ENCODE data around the gene SMAD9. TPM values are rescaled to one million over a fixed set of nuclear protein-coding genes. Genes with fewer than 3 reads are reported as not detected.
A peak's percentile ranks its signal among the peaks of the same experiment; 100 is the strongest.

SMAD9 gene
- total and polyA plus RNA-seq, 9 of the 15 experiments (the other 6 are each of a cell fraction or from before 2014, with no cell fraction given), result 0.02 to 0.08 (median 0.03) TPM; not detected in 4

DNA sequence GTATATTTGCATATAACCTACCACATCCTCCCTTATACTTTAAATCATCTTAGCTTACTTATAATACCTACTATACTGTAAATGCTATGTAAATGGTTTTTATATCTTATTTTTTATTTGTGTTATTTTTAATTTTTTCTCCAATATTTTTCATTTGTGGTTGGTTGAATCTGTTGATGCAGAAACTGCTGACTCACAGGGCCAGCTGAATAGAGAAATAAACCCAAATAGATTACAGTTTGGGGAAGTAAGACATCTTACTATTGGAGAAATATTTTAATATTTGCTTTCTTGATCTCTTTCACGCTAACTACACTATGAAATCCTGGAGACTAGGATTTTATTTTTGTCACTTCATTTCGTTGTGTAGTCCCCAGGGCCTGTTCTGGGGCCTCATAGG lies 7.1 kb downstream of the SMAD9 start:
- no peak for FAIRE-seq
- intact Hi-C loops (cut with micrococcal nuclease) (no loop called here), in situ Hi-C loops (cut with MboI) (no loop called here)
- Histone ChIP-seq H3K4me2 (ENCODE audit: insufficient read depth, low read length) (no peak overlapping the region), H3K4me3 (no peak overlapping the region), H3K27me3 (ENCODE audit: control insufficient read depth in 2 of 2, insufficient read depth in 2 of 2, low read length in 2 of 2) (peaks cover 9 to 11% of the 10 kb centered on the region in 2 experiments; a peak in 4 of 5 replicates), H3K27ac (ENCODE audit: extremely low read depth, low read depth, low read length) (no peak overlapping the region), H3K9me3 (replicated peaks; ENCODE audit: control insufficient read depth, insufficient read depth, low read depth, low read length) (no peaks in the 10 kb centered on the region), H3K9ac (ENCODE audit: insufficient read depth in 1 of 2, low read depth in 2 of 2, low read length in 2 of 2) (no peak overlapping the region), H3K79me2 (ENCODE audit: control insufficient read depth, insufficient read depth, low read length) (no peaks in the 10 kb centered on the region), H3K36me3 (ENCODE audit: control insufficient read depth, insufficient read depth, low read length) (no peaks in the 10 kb centered on the region), H3K9me1 (ENCODE audit: control insufficient read depth, insufficient read depth, low read length) (no peaks in the 10 kb centered on the region), H4K20me1 (replicated peaks; ENCODE audit: control insufficient read depth, insufficient read depth, low read length) (no peaks in the 10 kb centered on the region), H3K4me1 (replicated peaks in 1 of 2; ENCODE audit: control insufficient read depth in 2 of 2, insufficient read depth in 2 of 2, low read length in 2 of 2) (no peaks in the 10 kb centered on the region), H2AFZ (ENCODE audit: low read depth, low read length) (no peak overlapping the region)
- CTCF ChIA-PET (ENCODE audit: low intra/inter-chr PET ratio), result no interaction called here
- 0% methylated on average over 2 of the region's 2 CpGs for WGBS (ENCODE audit: insufficient coverage, low coverage, missing lambda C conversion rate)
- DNase-seq (ENCODE audit: extremely low read depth in 1 of 4, low spot score in 3 of 4), result no peak
- POLR2A ChIA-PET, result no interaction called here
- peak; percentile 30 for TF ChIP-seq ZNF316 (IDR thresholded peaks at IDR 0.05)
- no peak for TF ChIP-seq RHOXF2B (CRISPR knock-in tag; conservative IDR thresholded peaks at IDR 0.05)
- peak; percentile 36; the same call in 1 of the 2 replicates for TF ChIP-seq NFE2 (IDR thresholded peaks at IDR 0.05; ENCODE audit: low read depth)
- no peak for TF ChIP-seq HEY1 (CRISPR knock-in tag; IDR thresholded peaks at IDR 0.05; ENCODE audit: borderline replicate concordance)
- no peak for TF ChIP-seq MCM7 (IDR thresholded peaks at IDR 0.05)
- no peak for TF ChIP-seq BCL6 (CRISPR knock-in tag; IDR thresholded peaks at IDR 0.05)
- TF ChIP-seq, protein P1, sequence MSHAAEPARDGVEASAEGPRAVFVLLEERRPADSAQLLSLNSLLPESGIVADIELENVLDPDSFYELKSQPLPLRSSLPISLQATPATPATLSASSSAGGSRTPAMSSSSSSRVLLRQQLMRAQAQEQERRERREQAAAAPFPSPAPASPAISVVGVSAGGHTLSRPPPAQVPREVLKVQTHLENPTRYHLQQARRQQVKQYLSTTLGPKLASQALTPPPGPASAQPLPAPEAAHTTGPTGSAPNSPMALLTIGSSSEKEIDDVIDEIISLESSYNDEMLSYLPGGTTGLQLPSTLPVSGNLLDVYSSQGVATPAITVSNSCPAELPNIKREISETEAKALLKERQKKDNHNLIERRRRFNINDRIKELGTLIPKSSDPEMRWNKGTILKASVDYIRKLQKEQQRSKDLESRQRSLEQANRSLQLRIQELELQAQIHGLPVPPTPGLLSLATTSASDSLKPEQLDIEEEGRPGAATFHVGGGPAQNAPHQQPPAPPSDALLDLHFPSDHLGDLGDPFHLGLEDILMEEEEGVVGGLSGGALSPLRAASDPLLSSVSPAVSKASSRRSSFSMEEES (CRISPR knock-in tag; IDR thresholded peaks at IDR 0.05), result no peak
- TF ChIP-seq, protein P2, sequence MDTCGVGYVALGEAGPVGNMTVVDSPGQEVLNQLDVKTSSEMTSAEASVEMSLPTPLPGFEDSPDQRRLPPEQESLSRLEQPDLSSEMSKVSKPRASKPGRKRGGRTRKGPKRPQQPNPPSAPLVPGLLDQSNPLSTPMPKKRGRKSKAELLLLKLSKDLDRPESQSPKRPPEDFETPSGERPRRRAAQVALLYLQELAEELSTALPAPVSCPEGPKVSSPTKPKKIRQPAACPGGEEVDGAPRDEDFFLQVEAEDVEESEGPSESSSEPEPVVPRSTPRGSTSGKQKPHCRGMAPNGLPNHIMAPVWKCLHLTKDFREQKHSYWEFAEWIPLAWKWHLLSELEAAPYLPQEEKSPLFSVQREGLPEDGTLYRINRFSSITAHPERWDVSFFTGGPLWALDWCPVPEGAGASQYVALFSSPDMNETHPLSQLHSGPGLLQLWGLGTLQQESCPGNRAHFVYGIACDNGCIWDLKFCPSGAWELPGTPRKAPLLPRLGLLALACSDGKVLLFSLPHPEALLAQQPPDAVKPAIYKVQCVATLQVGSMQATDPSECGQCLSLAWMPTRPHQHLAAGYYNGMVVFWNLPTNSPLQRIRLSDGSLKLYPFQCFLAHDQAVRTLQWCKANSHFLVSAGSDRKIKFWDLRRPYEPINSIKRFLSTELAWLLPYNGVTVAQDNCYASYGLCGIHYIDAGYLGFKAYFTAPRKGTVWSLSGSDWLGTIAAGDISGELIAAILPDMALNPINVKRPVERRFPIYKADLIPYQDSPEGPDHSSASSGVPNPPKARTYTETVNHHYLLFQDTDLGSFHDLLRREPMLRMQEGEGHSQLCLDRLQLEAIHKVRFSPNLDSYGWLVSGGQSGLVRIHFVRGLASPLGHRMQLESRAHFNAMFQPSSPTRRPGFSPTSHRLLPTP (IDR thresholded peaks at IDR 0.05; ENCODE audit: borderline replicate concordance, extremely low read depth, insufficient read length), result no peak
- 0 out of 2 replicates have a peak, but pooled peaks have one; percentile 14 for TF ChIP-seq MAFG (tag; conservative IDR thresholded peaks at IDR 0.05)
- TF ChIP-seq HDAC1 (IDR thresholded peaks at IDR 0.05), result no peak
- no peak for TF ChIP-seq FUS (optimal IDR thresholded peaks at IDR 0.05; ENCODE audit: low read depth, low read length)
- TF ChIP-seq, protein P3, sequence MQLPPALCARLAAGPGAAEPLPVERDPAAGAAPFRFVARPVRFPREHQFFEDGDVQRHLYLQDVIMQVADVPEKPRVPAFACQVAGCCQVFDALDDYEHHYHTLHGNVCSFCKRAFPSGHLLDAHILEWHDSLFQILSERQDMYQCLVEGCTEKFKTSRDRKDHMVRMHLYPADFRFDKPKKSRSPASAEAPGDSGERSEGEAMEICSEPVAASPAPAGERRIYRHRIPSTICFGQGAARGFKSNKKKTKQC (CRISPR knock-in tag; IDR thresholded peaks at IDR 0.05), result no peak
- no peak for ATAC-seq
- no TSS peak for BruUV-seq (replicated peaks)

Data from K562 (cell line).